Dermis lymphatic vessel endothelial cell (primary cell): Measurements from ENCODE around the gene SESTD1. TPM values are rescaled to one million over a fixed set of nuclear protein-coding genes. Genes with fewer than 3 reads are reported as not detected.

ENCODE experiments used
- total RNA-seq: library from RNA; depleted of rRNA; stranded (reverse); fragments of >200 nt; gene quantifications from 2 replicates; pipeline ENCODE4 v1.2.1, GENCODE V29; 2014

Gene SESTD1, protein sequence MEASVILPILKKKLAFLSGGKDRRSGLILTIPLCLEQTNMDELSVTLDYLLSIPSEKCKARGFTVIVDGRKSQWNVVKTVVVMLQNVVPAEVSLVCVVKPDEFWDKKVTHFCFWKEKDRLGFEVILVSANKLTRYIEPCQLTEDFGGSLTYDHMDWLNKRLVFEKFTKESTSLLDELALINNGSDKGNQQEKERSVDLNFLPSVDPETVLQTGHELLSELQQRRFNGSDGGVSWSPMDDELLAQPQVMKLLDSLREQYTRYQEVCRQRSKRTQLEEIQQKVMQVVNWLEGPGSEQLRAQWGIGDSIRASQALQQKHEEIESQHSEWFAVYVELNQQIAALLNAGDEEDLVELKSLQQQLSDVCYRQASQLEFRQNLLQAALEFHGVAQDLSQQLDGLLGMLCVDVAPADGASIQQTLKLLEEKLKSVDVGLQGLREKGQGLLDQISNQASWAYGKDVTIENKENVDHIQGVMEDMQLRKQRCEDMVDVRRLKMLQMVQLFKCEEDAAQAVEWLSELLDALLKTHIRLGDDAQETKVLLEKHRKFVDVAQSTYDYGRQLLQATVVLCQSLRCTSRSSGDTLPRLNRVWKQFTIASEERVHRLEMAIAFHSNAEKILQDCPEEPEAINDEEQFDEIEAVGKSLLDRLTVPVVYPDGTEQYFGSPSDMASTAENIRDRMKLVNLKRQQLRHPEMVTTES
- 47.9 and 62.6 TPM in 2 replicates for total RNA-seq

GRCh38 chr2:179264368-179265081, at the start of gene SESTD1:
Gene SESTD1, minus strand, starts transcription at chr2:179264832. Its CDS starts 72,991 bp downstream, at chr2:179191841.

Other genes starting within 250 kb of the SESTD1 start
- gene CCDC141, start 214.7 kb downstream of the SESTD1 start, total RNA-seq: 1.7 and 3.7 TPM in 2 replicates